Activated B cell treated with CpG ODN at 0.5 μM for 24 hours (primary cell): ENCODE measurements around the gene SYS1. TPM values are rescaled to one million over a fixed set of nuclear protein-coding genes. Genes with fewer than 3 reads are reported as not detected.
A peak's percentile ranks its signal among the peaks of the same experiment; 100 is the strongest.
"Not testable (repeated sequence)": the region's sequence is repeated elsewhere in the genome, so short reads cannot be mapped to it uniquely, and the experiment has no call there.

Experiments
- ATAC-seq: fragments of 200-7000 bp; cut with Tn5 transposase; one replicate; pipeline ENCODE4 v1.10.0; 2021; ENCODE audit warnings: low read depth, mild to moderate bottlenecking, moderate library complexity
- CTCF ChIA-PET: fragments of 350-600 bp; sonication (Branson Sonifier 250); formaldehyde crosslinking; loops from one replicate; lab custom pipeline; 2021; ENCODE audit warnings: antibody characterized with exemption; lab: Charles Lee
- POLR2A ChIA-PET: fragments of 350-600 bp; sonication (Branson Sonifier 250); formaldehyde crosslinking; loops from one replicate; lab custom pipeline; 2021; ENCODE audit warnings: antibody characterized with exemption; lab: Charles Lee
- DNase-seq: peaks from one replicate; pipeline ENCODE4 v3.0.0; 2022
- H3K27ac Mint-ChIP-seq: one replicate; pipeline ENCODE4 v1.8.0; 2020; ENCODE audit warnings: mixed read lengths
- H3K27me3 Mint-ChIP-seq: one replicate; pipeline ENCODE4 v1.8.0; 2021; ENCODE audit warnings: mixed read lengths
- H3K36me3 Mint-ChIP-seq: one replicate; pipeline ENCODE4 v1.8.0; 2021; ENCODE audit warnings: low read depth, mixed read lengths
- H3K4me1 Mint-ChIP-seq: one replicate; pipeline ENCODE4 v1.8.0; 2021; ENCODE audit warnings: mixed read lengths
- H3K4me3 Mint-ChIP-seq: one replicate; pipeline ENCODE4 v1.8.0; 2020; ENCODE audit warnings: mild to moderate bottlenecking, mixed read lengths
- H3K9me3 Mint-ChIP-seq: one replicate; pipeline ENCODE4 v1.8.0; 2020; ENCODE audit warnings: mixed read lengths
- CTCF ChIP-seq: fragments of 200-600 bp; IDR thresholded peaks from one replicate; pipeline ENCODE4 v1.8.0; 2022; ENCODE audit warnings: antibody characterized with exemption, mild to moderate bottlenecking
- intact Hi-C: fragments of 100-400 bp; cut with micrococcal nuclease; formaldehyde crosslinking; loops from one replicate; pipeline ENCODE4 v1.15.1; 2024
- total RNA-seq: library from RNA; stranded (reverse); gene quantifications from 2 replicates; pipeline ENCODE4 v1.2.3, GENCODE V29; 2022

SYS1 gene
- total RNA-seq, 1 donor from 2014 or later = 35.2 TPM

GRCh38 chr20:45347936-45348778 is 14.8 kb upstream of the SYS1 start, which contains the start of gene SDC4:
TSS of gene SDC4 (minus strand) at chr20:45348424. CDS start at chr20:45348384, 40 bp downstream.
- peaks cover 11% of the 10 kb centered on the region for H3K4me1 Mint-ChIP-seq
- no peak for TF ChIP-seq CTCF
- no peak within 1 kb of the TSS for H3K27ac Mint-ChIP-seq
- H3K9me3 Mint-ChIP-seq = no peaks in the 10 kb centered on the region
- intact Hi-C loops = no loop called here
- H3K36me3 Mint-ChIP-seq = no peaks in the 10 kb centered on the region
- peak; percentile 75 for ATAC-seq
- ChIA-PET CTCF (interaction anchor here (0.6 kb wide), 1 partner anchor 35 kb away, joined by 4 read pairs; no protein-coding TSS in a partner anchor), POLR2A (interaction anchor here (0.6 to 1.4 kb wide), 3 partner anchors 15 to 422 kb away, joined by 3 to 4 read pairs (median 3); partner anchors contain the start of gene SYS1)
- peak within 1 kb of the TSS; percentile 68 for H3K4me3 Mint-ChIP-seq
- H3K27me3 Mint-ChIP-seq = peaks cover 21% of the 10 kb centered on the region
- DNase-seq = no peak

- Mint-ChIP-seq H3K27ac (no peak overlapping the region), H3K36me3 (no peaks in the 10 kb centered on the region), H3K27me3 (peaks cover 14% of the 10 kb centered on the region), H3K4me3 (no peak overlapping the region), H3K9me3 (no peaks in the 10 kb centered on the region), H3K4me1 (peaks cover 11% of the 10 kb centered on the region)
- intact Hi-C loops = no loop called here
- TF ChIP-seq CTCF = no peak
- ChIA-PET POLR2A (no interaction called here), CTCF (no interaction called here)
- no peak for ATAC-seq
- no peak for DNase-seq
Observed at GRCh38 chr20:45350217-45350616, 12.7 kb upstream of the SYS1 start.

GRCh38 chr20:45350795-45351194 is 12.2 kb upstream of the SYS1 start:
- H3K36me3 Mint-ChIP-seq, DNase-seq, H3K27ac Mint-ChIP-seq, H3K4me3 Mint-ChIP-seq, POLR2A ChIA-PET, ATAC-seq, H3K9me3 Mint-ChIP-seq, intact Hi-C loops: not testable (repeated sequence)
- CTCF ChIA-PET = interaction anchor here (1.2 kb wide), 1 partner anchor 39 kb away, joined by 4 read pairs; no protein-coding TSS in a partner anchor
- peaks cover 14% of the 10 kb centered on the region for H3K27me3 Mint-ChIP-seq
- H3K4me1 Mint-ChIP-seq = peaks cover 11% of the 10 kb centered on the region

GRCh38 chr20:45352729-45353128 is 10.2 kb upstream of the SYS1 start:
- DNase-seq (no peak), ATAC-seq (no peak)
- POLR2A ChIA-PET = no interaction called here
- Mint-ChIP-seq H3K9me3 (no peaks in the 10 kb centered on the region), H3K4me3 (no peak overlapping the region), H3K36me3 (no peaks in the 10 kb centered on the region), H3K27me3 (peaks cover 3% of the 10 kb centered on the region), H3K27ac (no peak overlapping the region), H3K4me1 (peaks cover 8% of the 10 kb centered on the region)
- CTCF ChIA-PET = interaction anchor here (0.7 to 1.2 kb wide), 2 partner anchors 10 to 104 kb away, joined by 4 read pairs; partner anchors contain the start of gene SYS1
- intact Hi-C loops = no loop called here
- no peak for TF ChIP-seq CTCF

- Mint-ChIP-seq H3K36me3 (no peaks in the 10 kb centered on the region), H3K4me3 (no peak overlapping the region)
Observed at GRCh38 chr20:45353746-45354145, 9.2 kb upstream of the SYS1 start.

More at GRCh38 chr20:45353746-45354145, 9.2 kb upstream of the SYS1 start:
- Mint-ChIP-seq H3K9me3 (no peaks in the 10 kb centered on the region), H3K4me1 (peaks cover under 1% of the 10 kb centered on the region), H3K27ac (no peak overlapping the region), H3K27me3 (peaks cover 2% of the 10 kb centered on the region)
- TF ChIP-seq CTCF = no peak
- no peak for DNase-seq
- CTCF ChIA-PET = interaction anchor here (0.7 kb wide), 1 partner anchor 9 kb away, joined by 3 read pairs; no protein-coding TSS in a partner anchor
- intact Hi-C loops = no loop called here
- POLR2A ChIA-PET = no interaction called here
- no peak for ATAC-seq
